Germinal center (tissue), 1 donor: ENCODE measurements around the gene FHOD3.

Experiments
- DNase-seq: peaks from one replicate; pipeline ENCODE4 v3.0.0; 2012; ENCODE audit warnings: mixed read lengths, low spot score

Gene FHOD3

DNA sequence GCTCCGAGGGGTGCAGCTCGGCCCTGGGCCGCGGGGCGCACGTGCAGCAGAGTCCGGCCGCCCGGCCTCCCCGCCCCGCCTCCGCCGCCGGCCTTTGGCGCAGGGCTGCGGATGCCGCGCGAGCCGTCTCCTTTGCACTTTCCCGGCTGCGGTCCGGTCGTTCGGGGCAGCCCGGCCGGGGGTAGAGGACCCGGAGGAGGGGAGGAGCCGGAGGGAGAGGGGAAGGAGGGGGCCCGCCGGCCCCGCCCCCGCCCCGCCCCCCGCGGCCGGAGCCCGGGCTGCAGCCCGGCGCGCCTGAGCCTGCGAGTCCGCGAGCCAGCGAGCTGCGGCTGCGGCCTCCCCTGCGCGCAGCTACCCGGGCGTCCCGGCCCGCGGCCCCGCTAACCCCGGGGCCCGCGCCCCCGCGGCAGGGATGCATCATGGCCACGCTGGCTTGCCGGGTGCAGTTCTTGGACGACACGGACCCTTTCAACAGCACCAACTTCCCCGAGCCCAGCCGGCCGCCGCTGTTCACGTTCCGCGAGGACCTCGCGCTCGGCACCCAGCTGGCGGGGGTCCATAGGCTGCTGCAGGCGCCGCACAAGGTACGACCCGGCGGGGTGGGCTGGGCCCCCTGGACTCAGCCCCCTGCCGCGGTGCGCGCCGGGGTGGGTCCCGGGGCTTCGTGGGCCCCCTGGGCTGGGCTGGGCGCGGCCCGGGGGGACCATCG is at the start of gene FHOD3:
FHOD3 (plus strand) TSS at position 297 of the 709 bp plus-strand sequence; CDS start at position 420, 123 bp downstream.
- peak; percentile 60 for DNase-seq

DNA sequence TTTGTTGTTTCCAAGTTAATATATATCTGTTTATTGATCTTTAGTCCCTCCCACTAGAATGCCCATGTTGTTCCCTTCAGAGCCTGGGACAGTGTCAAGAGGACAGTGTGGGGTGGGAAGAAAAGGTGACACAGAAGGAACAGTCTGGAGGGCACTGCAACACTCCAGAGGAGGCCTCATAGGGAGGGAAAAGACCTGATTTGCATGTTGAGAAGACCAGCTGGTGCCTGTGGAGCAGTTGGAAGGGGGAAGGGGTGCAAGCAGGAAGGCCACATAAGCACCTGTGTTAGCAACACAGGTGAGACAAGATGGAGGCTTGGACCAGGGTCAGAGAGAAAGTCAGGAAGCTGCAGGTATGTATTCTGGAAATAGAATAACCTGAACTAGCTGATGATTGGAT is 48.1 kb upstream of the FHOD3 start:
- DNase-seq, result no peak

DNA sequence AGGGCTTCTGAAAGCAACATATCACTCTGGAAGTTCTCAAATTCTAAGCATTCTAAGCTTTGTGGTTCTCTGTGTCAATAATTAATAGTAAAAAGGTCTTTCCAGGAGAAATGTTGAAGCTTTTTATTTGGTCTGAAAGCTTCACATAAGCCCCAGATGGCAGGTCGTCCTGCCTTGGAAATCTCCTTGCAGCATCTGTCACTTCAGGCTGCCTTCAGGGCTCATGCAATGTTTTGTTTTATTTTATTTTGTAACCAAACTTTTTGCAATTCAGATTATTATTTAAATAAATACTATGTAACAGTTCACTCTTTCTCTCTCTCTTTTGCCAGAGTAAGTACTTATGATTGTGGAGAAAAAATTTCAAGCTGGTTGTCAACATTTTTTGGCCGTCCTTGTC is 46.7 kb upstream of the FHOD3 start:
- DNase-seq, result no peak

DNA sequence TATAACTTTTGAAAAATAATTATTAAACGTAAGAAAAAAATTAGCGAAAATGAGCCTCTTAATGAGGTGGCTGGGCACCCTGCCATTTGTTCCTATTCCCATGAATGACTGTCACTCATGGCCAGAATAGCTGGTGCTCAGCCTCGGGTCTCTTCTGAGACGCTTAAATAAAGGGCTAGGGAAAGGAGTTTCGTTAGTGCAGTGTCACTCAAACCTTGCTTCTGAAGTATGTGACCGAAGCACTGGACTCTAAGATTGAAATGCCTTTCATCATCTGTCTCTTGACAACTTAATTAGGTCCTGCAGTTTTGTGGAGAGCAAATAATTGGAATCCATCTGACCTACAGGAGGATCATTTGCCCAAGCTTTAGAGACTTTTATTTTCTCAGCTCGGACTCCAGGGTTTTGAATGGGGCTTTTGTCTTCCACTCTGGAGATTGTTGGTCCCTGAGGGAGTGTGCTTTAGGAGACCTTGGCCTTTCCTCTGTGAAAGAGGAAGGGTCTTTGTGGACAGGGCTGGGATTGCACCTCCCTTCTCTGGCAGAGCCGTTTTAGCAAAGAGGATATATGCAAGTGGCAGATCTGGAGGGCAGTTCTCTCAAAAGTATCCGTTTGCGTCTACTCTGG is 42.3 kb upstream of the FHOD3 start:
- DNase-seq, result no peak

DNA sequence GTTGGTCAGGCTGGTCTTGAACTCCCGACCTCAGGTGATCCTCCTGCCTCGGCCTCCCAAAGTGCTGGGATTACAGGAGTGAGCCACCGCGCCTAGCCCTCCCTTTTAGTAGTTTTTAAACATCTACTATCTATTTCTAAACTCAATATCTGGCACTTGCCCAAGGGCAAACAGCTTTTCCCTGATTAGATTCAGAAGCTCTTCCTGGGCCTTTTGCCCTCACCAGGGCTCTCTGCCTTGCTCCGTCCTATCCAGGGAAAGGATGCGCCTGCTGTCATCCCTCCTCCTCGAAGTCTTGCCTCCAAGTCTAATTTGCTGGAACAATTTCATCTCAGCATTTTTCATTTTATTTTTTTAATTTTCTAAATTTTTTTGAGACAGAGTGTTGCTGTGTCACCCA is 41.4 kb upstream of the FHOD3 start:
- DNase-seq, result no peak

DNA sequence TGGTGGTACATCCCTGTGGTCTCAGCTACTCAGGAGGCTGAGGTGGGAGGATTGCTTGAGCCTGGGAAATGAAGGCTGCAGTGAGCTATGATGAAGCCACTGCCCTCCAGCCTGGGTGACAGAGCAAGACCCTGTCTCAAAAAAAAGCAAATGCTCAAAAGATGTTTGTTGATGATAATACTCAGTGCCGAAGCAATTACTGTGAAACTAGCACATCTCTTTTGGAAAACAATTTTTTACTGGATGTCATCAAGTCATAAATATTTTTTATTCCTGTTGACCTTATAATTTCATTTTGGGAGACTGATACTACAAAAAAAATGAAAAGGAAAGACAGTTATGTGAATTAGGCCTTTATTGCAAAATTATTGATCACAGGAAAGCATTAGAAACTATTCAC is 34.5 kb upstream of the FHOD3 start:
- DNase-seq, result no peak

DNA sequence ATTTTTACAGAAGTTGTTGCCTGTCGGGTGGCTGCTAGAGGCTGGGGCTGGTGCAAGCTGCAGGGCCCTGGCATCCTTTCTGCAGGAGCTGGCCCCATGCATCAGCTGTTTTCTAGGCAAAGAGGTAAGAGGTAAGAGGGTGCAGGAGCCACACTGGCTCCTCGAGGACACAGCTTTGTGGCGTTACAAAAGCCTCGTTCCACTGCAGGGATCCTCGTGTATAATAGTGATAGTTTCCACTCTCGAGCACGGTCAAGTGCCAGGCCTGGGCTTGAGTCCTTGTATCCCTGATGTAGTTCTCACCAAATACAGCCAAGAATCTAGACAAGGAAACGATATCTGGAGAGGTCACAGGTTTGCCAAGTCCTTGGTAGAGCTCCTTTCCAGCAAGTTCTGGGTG is 33.2 kb upstream of the FHOD3 start:
- no peak for DNase-seq

DNA sequence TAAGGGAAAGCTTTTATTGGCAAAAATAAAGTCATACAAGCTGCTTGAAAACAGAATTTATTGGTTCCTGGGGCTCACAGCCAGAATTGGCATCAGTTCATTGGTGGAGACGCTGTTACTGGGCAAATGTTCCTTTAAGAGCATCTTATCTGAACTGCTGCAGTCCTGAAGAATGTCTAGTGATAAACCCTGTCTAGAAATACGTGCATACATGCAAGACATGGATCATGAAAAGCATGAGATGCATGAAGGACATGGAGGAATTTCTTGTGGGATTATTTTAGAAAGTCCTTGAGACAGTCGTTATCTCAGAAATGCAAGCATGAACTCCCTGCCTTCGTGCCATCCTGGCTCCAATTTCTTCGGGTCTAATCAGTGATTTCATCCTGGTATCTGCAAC is 32.5 kb upstream of the FHOD3 start:
- DNase-seq, result no peak

DNA sequence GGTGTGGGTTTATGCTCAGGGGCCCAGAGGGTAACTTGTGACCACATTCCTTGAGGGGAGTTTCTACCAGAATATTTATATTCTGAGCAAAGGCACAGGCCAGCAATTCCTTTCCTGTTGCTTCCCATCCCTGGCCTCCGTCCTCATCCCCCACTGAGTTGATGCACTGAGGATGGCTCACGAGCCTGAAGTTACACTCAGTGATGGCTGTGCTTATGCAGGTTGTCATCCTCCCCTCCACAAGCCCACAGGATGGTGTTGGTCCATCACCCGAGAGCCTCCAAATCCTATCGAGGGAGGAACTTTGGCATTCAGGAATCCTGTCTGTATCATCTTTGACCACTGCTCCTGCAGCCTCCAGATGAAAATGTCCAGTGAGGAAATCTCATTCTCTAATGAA is 28.4 kb upstream of the FHOD3 start:
- DNase-seq, result no peak

DNA sequence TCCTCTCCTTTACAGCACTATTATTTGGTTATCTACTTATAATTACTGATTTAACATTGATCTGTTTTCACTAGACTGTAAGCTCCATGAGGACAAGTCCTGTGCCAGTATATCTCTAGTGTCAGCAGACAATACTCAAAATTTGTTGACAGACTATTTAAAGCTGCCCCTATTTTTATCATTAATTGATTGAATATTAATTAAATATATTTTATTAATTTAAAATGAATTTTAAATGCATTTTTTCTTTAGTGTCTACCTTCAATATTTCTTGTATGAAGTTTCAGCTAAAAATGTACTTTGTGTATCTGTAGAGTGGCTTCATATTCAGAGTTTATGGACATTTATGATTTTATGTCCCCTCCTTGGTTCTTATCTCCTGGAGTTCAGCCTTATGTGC is 26.4 kb upstream of the FHOD3 start:
- DNase-seq, result no peak

DNA sequence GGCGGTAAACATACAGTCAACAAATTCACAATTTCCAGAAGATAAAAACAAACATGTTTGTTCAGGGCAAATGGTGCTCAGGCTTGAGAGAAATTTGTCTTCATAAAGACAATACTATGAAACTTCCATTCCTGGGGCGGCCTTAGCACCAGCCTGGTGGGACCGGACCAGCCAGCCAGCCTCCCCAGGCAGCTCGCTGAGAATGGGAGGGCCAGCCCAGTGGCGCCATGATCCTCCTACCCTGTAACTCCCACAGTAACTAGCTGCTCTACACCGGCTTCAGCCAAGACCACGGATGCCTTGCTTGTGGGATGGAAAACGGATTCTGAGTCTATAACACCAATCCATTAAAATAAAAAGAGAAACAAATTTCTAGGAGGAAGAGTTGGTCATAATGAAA is 24.2 kb upstream of the FHOD3 start:
- DNase-seq, result no peak

DNA sequence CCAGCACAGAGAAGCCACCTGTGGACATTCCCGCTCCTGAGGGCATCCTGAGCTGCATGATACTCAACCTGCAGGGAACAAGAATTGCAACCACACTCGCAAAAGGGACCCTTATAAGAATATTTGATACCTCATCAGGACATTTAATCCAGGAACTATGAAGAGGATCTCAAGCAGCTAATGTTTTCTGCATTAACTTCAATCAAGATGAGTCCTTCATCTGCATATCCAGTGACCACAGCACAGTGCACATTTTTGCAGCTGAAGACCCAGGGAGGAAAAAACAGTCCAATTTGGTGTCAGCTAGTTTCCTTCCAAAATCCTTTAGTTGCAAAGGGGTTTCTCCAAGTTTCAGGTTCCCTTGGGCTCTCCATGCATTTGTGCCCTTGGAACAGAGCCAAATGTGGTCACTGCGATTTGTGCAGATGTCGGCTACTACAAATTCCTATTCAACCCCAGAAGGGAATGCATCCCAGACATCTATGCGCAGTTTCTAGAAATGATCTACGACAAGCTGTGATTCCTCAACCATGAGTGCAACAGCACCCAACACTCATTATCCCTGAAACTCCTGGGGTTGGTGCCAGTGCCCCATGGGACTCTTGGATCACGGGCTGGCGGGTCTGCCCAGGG is 23.3 kb upstream of the FHOD3 start:
- no peak for DNase-seq

DNA sequence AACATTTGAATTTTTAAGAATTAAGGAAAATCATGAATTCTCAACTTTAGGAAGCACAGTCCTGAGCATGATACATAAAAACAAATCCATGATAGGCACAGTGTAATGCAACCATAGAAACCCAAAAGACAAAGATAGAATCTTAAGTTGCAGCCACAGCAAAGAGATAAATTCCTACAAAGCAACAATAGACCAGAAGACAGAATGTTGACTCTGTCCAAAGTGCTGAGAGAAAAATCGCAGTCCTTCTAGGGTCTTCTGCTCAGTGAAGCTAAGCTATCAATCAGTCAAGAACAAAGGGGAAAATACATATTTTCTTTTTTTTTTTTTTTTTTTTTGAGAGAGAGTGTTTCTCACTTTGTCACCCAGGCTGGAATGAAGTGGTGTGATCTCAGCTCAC is 22.0 kb upstream of the FHOD3 start:
- no peak for DNase-seq

DNA sequence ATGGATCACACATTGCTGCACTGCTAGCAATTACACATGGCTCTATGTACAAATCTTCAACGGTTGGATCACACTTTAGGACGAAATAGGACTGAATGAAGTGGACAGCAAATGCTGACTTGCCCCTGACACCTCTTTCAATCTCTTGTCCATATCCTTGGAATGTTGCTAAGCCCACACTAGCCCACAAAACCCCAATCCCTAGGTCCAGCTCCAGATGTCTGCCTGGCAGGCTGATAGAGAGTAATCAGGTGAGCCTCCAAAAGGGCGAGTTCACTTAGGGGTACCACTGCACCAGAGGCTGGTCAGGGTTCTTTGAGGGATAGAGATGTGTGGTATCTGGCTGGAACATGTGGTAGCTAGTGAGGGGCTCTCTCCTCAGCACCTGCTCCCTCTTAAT is 18.5 kb upstream of the FHOD3 start:
- DNase-seq, result no peak

DNA sequence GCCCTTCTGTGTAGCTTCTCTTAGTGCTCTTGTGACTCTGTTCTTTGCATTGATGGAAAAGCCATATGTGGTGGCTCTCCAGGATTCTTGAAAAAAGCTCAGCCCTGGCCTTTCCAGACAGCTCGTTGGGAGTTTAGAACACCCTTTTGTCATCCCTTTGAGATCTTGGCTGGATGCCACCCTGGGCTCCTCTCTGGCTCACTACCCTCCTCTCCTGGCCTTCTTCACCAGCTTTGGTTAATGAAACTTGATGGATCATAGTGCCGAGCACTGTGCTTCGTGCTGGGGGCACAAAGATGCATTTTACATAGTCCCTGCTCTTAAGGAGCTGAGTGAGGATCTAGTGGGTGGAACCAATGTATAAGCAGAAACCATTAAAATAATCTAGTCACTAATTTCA is 15.6 kb upstream of the FHOD3 start:
- DNase-seq, result no peak

DNA sequence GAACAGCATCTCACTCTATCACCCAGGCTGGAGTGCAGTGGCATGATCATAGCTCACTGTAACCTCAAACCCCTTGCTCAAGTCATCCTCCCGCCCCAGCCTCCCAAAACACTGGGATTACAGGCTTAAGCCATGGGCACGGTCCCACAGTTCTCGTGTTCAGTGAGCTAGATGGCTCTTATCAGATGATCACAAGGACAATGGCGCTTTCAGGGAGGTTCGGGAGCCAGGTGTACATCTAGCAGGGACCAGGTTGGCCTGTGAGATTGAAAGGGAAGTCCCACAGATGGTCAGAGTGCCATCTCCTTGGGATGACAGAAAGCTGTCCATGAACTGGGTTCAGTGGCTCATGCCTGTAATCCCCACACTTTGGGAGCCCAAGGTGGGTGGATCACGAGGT is 14.1 kb upstream of the FHOD3 start:
- no peak for DNase-seq

DNA sequence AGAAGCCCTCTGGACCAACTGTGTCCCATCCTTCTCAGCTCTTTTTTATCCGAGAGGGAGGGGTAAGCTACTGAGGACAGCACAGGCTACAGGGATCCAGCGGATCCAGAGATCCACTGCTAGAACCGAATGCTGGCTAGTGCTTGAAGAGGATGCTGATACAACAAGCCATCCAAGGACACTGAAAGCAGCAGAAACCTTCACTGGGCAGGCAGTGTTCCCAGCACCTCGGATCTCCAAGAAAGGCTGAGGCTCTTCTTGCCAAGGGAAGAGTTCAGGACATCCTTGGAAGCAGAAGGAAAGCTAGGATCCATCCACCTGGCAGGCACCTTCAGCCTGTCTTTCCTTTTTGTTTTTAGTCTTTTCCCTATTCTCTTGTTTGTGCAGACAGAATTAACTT is 13.2 kb upstream of the FHOD3 start:
- no peak for DNase-seq

DNA sequence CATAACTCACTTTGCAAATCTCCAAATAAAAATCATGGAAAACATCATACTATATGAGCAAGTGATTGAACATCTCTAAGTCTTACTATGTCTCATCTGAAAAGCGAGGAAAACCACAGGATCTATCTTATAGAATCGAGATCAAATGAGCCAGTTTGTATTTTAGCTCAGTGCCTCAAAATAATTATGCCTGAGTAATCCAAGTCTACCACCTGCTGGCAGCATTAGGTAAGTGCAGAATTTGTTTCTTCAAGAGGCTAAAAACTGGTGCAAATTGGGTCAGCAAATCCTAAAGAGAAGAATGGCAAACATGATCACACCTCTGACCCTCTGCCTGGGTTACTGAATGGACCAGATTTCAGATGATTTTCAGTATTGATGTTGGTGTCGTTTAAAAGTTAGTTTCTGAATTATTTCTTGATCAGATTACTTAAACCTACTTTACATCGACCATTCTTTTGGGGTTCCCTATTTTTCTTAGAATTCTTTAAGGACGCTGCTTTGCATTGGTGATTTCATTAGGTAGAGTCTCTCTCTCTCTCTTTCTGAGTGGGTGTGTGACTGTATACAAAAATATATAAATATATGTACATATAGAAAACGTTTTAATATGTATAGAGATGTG is 12.7 kb upstream of the FHOD3 start:
- DNase-seq, result peak; percentile 51

DNA sequence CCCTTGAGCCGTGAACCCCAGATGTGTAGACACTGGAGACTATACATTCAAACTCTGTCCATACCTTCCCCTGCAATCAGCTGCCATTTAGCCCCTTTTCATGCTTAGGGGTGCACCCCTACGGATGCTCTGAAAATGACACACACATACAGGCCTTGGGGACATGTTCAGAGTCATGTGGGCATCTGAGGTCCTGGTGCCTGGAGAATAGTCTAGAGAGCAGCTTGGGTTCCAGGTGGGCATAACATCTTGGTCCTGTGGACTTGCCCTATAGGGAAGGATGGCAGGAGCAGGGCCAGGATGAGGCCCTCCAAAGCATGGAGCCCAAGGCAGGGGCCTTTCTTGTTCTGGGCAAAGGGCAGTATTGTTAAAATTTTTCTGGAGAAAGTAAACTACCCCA is 9.9 kb upstream of the FHOD3 start:
- DNase-seq, result no peak

DNA sequence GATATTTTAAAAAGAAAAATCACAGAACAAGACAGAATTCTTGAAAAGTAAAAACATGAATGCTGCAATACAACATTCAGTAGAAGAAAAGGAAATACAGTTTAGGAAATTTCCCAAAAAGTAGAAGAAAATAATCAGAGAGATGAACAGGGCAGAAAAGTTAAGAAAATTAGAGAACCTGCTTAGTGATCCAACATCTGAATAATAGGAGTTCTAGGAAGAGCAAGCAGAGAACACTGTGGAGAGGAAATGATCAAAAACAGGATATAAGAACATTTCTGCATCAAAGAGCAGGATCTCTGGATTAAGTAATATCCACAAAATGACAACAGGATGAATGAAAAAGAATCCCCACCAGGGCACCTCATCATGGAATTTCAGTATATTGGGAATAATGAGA is 8.8 kb upstream of the FHOD3 start:
- DNase-seq, result no peak

DNA sequence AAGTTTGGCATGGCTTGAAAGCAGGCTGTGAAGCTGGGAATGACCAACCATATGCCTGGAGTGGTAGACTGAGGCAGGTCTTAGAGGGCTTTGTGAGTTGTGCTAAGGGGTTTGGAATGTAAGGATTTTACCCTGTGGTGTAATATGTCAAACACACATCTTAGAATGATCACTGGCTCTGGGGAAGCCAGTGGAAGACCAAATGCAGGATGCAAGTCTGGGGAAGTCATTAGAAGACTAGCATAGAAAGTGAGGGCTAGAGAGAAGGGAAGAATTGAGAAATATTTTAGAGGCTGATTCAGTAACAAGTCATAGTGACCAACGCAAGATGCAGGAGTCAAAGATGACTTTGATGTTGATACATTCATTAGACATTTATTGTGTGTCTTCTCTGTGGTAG is 3.5 kb upstream of the FHOD3 start:
- DNase-seq, result no peak

DNA sequence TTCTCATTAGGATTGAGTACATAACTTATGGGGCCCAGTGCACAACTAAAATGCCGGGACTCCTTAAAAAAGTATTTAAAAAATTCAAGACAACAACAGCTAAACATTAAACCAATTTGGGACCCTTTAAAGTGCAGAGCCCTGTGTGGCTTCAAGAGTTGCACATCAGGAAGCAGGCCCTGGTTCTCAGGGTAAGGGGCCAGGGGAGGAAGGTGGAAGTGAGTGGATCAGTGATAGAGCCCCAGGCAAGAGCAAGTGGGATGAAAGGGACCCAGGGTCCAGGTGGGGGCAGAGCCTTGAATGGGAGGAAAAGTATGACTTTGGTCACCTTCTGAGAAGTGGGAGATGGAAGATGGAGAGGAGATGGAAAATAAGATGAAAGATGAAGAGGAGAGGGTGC is 2.3 kb upstream of the FHOD3 start:
- no peak for DNase-seq

DNA sequence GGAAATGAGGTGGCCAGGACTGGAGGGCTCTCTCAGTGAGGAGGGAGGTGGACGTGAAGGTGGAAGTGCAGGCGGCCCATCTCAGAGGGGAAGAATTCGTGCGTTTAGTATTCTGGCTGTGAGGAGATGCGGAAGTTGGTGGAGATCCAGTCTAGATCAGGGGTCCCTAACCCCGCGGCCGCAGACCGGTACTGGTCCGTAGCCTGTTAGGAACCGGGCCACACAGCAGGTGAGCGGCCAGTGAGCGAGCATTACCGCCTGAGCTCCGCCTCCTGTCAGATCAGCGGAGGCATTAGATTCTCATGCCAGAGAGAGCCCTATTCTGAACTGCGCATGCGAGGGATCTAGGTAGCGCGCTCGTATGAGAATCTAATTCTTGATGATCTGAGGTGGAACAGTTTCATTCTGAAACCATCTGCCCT is 1.6 kb upstream of the FHOD3 start:
- DNase-seq, result no peak
